NCI-H748 (cell line): ENCODE data around the gene NAT10.

ENCODE experiments used
- DNase-seq: peaks from one replicate; lab custom pipeline; 2025; ENCODE audit not compliant: unreplicated experiment; lab: John Stamatoyannopoulos, UW

NAT10 gene

GRCh38 chr11:34185926-34186841 lies 80.8 kb downstream of the NAT10 start:
- no peak for DNase-seq

- DNase-seq = no peak
Observed at GRCh38 chr11:34188181-34188580, 82.8 kb downstream of the NAT10 start.

GRCh38 chr11:34189191-34189590 lies 83.8 kb downstream of the NAT10 start:
- no peak for DNase-seq

- no peak for DNase-seq
Observed at GRCh38 chr11:34190192-34191139, 85.0 kb downstream of the NAT10 start.

GRCh38 chr11:34191578-34191977 lies 86.1 kb downstream of the NAT10 start:
- no peak for DNase-seq

GRCh38 chr11:34192481-34193401 lies 87.3 kb downstream of the NAT10 start:
- DNase-seq = no peak

GRCh38 chr11:34194576-34195335 lies 89.3 kb downstream of the NAT10 start:
- no peak for DNase-seq
